OCI-LY7 (cell line): Measurements from ENCODE around the gene PPM1L. TPM values are rescaled to one million over a fixed set of nuclear protein-coding genes. Genes with fewer than 3 reads are reported as not detected.

Source experiments
- BruUV-seq: library from RNA; stranded (reverse); fragments of 400-500 nt; replicated peaks from 2 replicates; lab custom pipeline; 2021; lab: Mats Ljungman, UMichigan
- CTCF ChIA-PET: fragments of 300-600 bp; sonication (Branson Sonifier 250); formaldehyde crosslinking; loops from one replicate; lab custom pipeline; 2022; ENCODE audit warnings: antibody characterized with exemption; ENCODE audit not compliant: unreplicated experiment; lab: Charles Lee
- POLR2A ChIA-PET: fragments of 300-600 bp; sonication (Branson Sonifier 250); formaldehyde crosslinking; loops from one replicate; lab custom pipeline; 2022; ENCODE audit warnings: antibody characterized with exemption; lab: Charles Lee
- DNase-seq: peaks from one replicate; pipeline ENCODE4 v3.0.0-alpha.2; 2015; ENCODE audit warnings: low spot score
- H2AFZ ChIP-seq: fragments of 200-600 bp; sonication (generic), shearing (Covaris generic); 2 replicates; pipeline ENCODE4 v1.6.1; 2014; ENCODE audit warnings: mild to moderate bottlenecking, antibody characterized with exemption, low read length, moderate library complexity
- H3K27ac ChIP-seq: fragments of 200-600 bp; sonication (generic); 2 replicates; pipeline ENCODE4 v1.5.1; 2014; ENCODE audit warnings: mixed run types, low read depth, mild to moderate bottlenecking, moderate library complexity, low read length, inconsistent platforms; ENCODE audit not compliant: poor library complexity, severe bottlenecking
- H3K36me3 ChIP-seq: fragments of 200-600 bp; sonication (generic); 2 replicates; pipeline ENCODE4 v1.6.1; 2014; ENCODE audit warnings: mild to moderate bottlenecking, antibody characterized with exemption, low read length, moderate library complexity, mixed read lengths; ENCODE audit not compliant: insufficient read depth
- H3K4me1 ChIP-seq: fragments of 200-600 bp; sonication (generic); 2 replicates; pipeline ENCODE4 v1.5.1; 2014; ENCODE audit warnings: mild to moderate bottlenecking, low read length; ENCODE audit not compliant: insufficient read depth, poor library complexity, severe bottlenecking
- H3K4me2 ChIP-seq: fragments of 200-600 bp; sonication (generic); 2 replicates; pipeline ENCODE4 v1.6.1; 2014; ENCODE audit warnings: mild to moderate bottlenecking, low read length
- H3K4me3 ChIP-seq: fragments of 200-600 bp; sonication (generic); 2 replicates; pipeline ENCODE4 v1.5.1; 2014; ENCODE audit warnings: mild to moderate bottlenecking, low read depth, low read length; ENCODE audit not compliant: poor library complexity, severe bottlenecking
- H3K79me2 ChIP-seq: fragments of 200-600 bp; sonication (generic); 2 replicates; pipeline ENCODE4 v1.6.1; 2016; ENCODE audit warnings: low read depth, mild to moderate bottlenecking, low read length, moderate library complexity, mixed read lengths; ENCODE audit not compliant: insufficient read depth
- H3K9me2 ChIP-seq: fragments of 200-600 bp; sonication (generic); 2 replicates; pipeline ENCODE4 v1.6.1; 2016; ENCODE audit warnings: mild to moderate bottlenecking, low read length, mixed read lengths; ENCODE audit not compliant: insufficient read depth
- H3K9me3 ChIP-seq: fragments of 200-600 bp; sonication (generic); 2 replicates; pipeline ENCODE4 v1.6.1; 2014; ENCODE audit warnings: mild to moderate bottlenecking, mixed run types, low read length, mixed read lengths
- H4K20me1 ChIP-seq: fragments of 200-600 bp; sonication (generic); 2 replicates; pipeline ENCODE4 v1.6.1; 2014; ENCODE audit warnings: mild to moderate bottlenecking, antibody characterized with exemption, low read length, moderate library complexity, mixed read lengths; ENCODE audit not compliant: insufficient read depth
- CTCF ChIP-seq: fragments of 200-600 bp; sonication (generic); conservative IDR thresholded peaks from 2 replicates; pipeline ENCODE4 v1.5.1; 2014; ENCODE audit warnings: mild to moderate bottlenecking, antibody characterized with exemption, low read length, moderate library complexity, mixed read lengths
- EZH2phosphoT487 ChIP-seq: fragments of 200-600 bp; sonication (generic); IDR thresholded peaks from 2 replicates; pipeline ENCODE4 v1.6.1; 2018; ENCODE audit warnings: low read depth, borderline replicate concordance, mild to moderate bottlenecking, mixed run types, antibody characterized with exemption, low read length, moderate library complexity, mixed read lengths
- intact Hi-C: fragments of 100-400 bp; cut with micrococcal nuclease; formaldehyde crosslinking; loops from one replicate; pipeline ENCODE4 v1.10.0; 2022; ENCODE audit not compliant: unreplicated experiment
- total RNA-seq, 2 experiments: library from RNA; depleted of rRNA in 1 of 2; stranded (reverse); fragments of >200 nt in 1 of 2; shearing (Covaris generic) in 1 of 2; gene quantifications; 2 replicates each; pipeline ENCODE4 v1.2.3, GENCODE V29; 2014 to 2022

Gene PPM1L
- total RNA-seq, 2 experiments from 2014 or later = 10.3 to 14.7 TPM

DNA sequence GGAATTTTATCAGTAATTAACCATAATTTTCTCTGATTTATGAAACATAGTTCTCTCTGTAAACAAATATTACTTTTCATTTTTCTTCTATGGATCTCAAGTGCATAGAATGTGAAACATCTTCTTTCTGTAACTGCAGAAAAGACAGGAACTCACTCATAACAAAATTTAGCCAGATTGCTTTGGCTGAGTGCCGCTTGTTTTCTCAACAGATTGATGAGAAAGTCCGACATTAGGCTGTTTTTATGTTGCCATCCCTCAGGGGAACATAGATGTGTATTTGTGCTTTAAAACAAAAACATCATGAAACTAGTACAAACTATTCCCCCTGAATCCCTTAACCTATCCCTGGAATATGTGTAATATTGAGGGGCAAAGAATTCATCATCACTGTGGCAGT lies 194.9 kb downstream of the PPM1L start:
- CTCF ChIA-PET = no interaction called here
- H3K9me3 ChIP-seq = no peaks in the 10 kb centered on the region
- no peaks in the 10 kb centered on the region for H3K36me3 ChIP-seq
- no peaks in the 10 kb centered on the region for H4K20me1 ChIP-seq
- no peak overlapping the region for H3K4me3 ChIP-seq
- H3K27ac ChIP-seq = no peak overlapping the region
- DNase-seq = no peak
- no peaks in the 10 kb centered on the region for H3K9me2 ChIP-seq
- no peak overlapping the region for H2AFZ ChIP-seq
- no peaks in the 10 kb centered on the region for H3K79me2 ChIP-seq
- intact Hi-C loops = no loop called here
- TF ChIP-seq CTCF (no peak), EZH2phosphoT487 (no peak)
- H3K4me1 ChIP-seq = no peaks in the 10 kb centered on the region
- H3K4me2 ChIP-seq = no peak overlapping the region
- no TSS peak for BruUV-seq
- POLR2A ChIA-PET = interaction anchor here (1.3 kb wide), 1 partner anchor 11 kb away, joined by 3 read pairs; no protein-coding TSS in a partner anchor

DNA sequence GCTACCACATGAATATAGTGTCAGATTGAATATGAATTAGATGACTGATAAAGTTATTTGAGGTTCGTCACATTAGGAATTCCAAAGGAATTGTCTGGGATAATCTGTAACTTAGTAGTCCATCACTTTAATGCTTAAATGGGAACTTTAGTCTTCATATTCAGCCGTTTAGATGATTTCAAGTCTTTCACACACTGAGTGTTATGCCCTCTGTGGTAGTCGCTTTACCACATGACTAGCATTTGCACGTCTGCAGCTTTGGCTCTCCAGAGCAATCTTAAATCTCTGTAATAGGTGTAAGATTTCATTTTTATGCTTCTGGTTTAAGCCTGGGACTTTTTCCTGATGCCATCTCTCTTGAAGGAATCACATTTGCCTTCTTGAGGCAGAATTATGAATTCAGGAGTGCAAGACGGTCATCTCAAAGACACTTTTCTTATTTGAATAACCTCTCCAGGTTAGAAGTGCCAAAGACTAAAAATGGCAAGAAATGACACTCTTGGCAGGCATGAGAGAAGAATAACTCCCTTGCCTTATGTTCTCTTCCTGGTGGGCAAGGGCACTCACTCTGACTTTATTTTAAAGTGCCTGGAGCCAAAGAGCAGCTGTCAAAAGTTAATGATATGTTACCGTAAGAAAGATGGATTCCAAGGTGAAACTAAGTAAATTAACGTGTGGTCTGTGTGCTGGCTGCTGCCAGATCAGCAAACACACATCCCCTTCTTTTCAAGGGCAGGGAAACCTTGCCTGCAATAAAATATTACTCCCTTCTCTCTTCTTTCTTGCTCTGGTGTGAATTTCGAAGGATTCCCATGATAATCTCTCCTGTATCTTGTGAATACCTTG lies 195.8 kb downstream of the PPM1L start:
- ChIA-PET CTCF (no interaction called here), POLR2A (no interaction called here)
- DNase-seq = no peak
- Histone ChIP-seq H3K27ac (no peak overlapping the region), H3K4me3 (no peak overlapping the region), H3K79me2 (no peaks in the 10 kb centered on the region), H3K4me1 (no peaks in the 10 kb centered on the region), H3K9me2 (no peaks in the 10 kb centered on the region), H2AFZ (no peak overlapping the region), H4K20me1 (no peaks in the 10 kb centered on the region), H3K9me3 (no peaks in the 10 kb centered on the region), H3K36me3 (no peaks in the 10 kb centered on the region), H3K4me2 (no peak overlapping the region)
- TF ChIP-seq EZH2phosphoT487 (no peak), CTCF (no peak)
- intact Hi-C loops = no loop called here
- no TSS peak for BruUV-seq

- BruUV-seq = no TSS peak
- H3K27ac ChIP-seq = no peak overlapping the region
- TF ChIP-seq CTCF (no peak), EZH2phosphoT487 (no peak)
- H3K4me1 ChIP-seq = no peaks in the 10 kb centered on the region
- H3K9me2 ChIP-seq = no peaks in the 10 kb centered on the region
- H3K4me3 ChIP-seq = no peak overlapping the region
- no peak overlapping the region for H3K4me2 ChIP-seq
- CTCF ChIA-PET = no interaction called here
- H2AFZ ChIP-seq = no peak overlapping the region
- no peaks in the 10 kb centered on the region for H3K9me3 ChIP-seq
- no peaks in the 10 kb centered on the region for H3K36me3 ChIP-seq
- POLR2A ChIA-PET = no interaction called here
- H3K79me2 ChIP-seq = no peaks in the 10 kb centered on the region
- DNase-seq = no peak
- intact Hi-C loops = no loop called here
- no peaks in the 10 kb centered on the region for H4K20me1 ChIP-seq
Observed at GRCh38 chr3:160953686-160954085, 197.7 kb downstream of the PPM1L start.
